Astrocyte (in vitro differentiated cells and primary cell): ENCODE data around the gene ELP4. TPM values are rescaled to one million over a fixed set of nuclear protein-coding genes. Genes with fewer than 3 reads are reported as not detected.

Experiments
- DNase-seq: peaks from one replicate; pipeline ENCODE4 v3.0.0-alpha.2; 2010; ENCODE audit warnings: low read depth
- FAIRE-seq: peaks from 2 replicates; lab custom pipeline; 2011; peaks lifted over from hg19 to GRCh38; lab: Jason Lieb, UNC
- H2AFZ ChIP-seq: 2 replicates; pipeline ENCODE4 v1.6.0; 2012; ENCODE audit warnings: low read depth, low read length, inconsistent platforms
- H3K27ac ChIP-seq: 2 replicates; pipeline ENCODE4 v1.5.1; 2011; ENCODE audit warnings: low read depth, low read length, inconsistent platforms
- H3K27me3 ChIP-seq: 2 replicates; pipeline ENCODE4 v1.6.0; 2011; ENCODE audit warnings: low read length, inconsistent platforms; ENCODE audit not compliant: insufficient read depth
- H3K36me3 ChIP-seq: 2 replicates; pipeline ENCODE4 v1.5.1; 2011; ENCODE audit warnings: low read length, inconsistent platforms; ENCODE audit not compliant: insufficient read depth
- H3K4me1 ChIP-seq: 2 replicates; pipeline ENCODE4 v1.5.1; 2011; ENCODE audit warnings: low read length, inconsistent platforms; ENCODE audit not compliant: insufficient read depth
- H3K4me2 ChIP-seq: 2 replicates; pipeline ENCODE4 v1.6.0; 2012; ENCODE audit warnings: low read length, inconsistent platforms
- H3K4me3 ChIP-seq: 2 replicates; pipeline ENCODE4 v1.5.1; 2011; ENCODE audit warnings: low read depth, mild to moderate bottlenecking, low read length, inconsistent platforms; ENCODE audit not compliant: insufficient read depth
- H3K79me2 ChIP-seq: 2 replicates; pipeline ENCODE4 v1.6.0; 2012; ENCODE audit warnings: mild to moderate bottlenecking, low read length, inconsistent platforms; ENCODE audit not compliant: insufficient read depth
- H3K9ac ChIP-seq: 2 replicates; pipeline ENCODE4 v1.6.0; 2012; ENCODE audit warnings: mild to moderate bottlenecking, low read length, inconsistent platforms
- H3K9me3 ChIP-seq: 2 replicates; pipeline ENCODE4 v1.5.1; 2012; ENCODE audit warnings: low read depth, mild to moderate bottlenecking, low read length, inconsistent platforms; ENCODE audit not compliant: insufficient read depth
- H4K20me1 ChIP-seq: 2 replicates; pipeline ENCODE4 v1.6.0; 2012; ENCODE audit warnings: low read length, inconsistent platforms; ENCODE audit not compliant: insufficient read depth
- H3K27ac Mint-ChIP-seq: one replicate; pipeline ENCODE4 v1.8.0; 2021; ENCODE audit warnings: mild to moderate bottlenecking, mixed read lengths; ENCODE audit not compliant: unreplicated experiment
- H3K27me3 Mint-ChIP-seq: one replicate; pipeline ENCODE4 v1.8.0; 2021; ENCODE audit warnings: low read depth, mixed read lengths; ENCODE audit not compliant: unreplicated experiment
- H3K36me3 Mint-ChIP-seq: one replicate; pipeline ENCODE4 v1.8.0; 2021; ENCODE audit warnings: low read depth, mixed read lengths; ENCODE audit not compliant: unreplicated experiment
- H3K4me1 Mint-ChIP-seq: one replicate; pipeline ENCODE4 v1.8.0; 2021; ENCODE audit warnings: low read depth, mixed read lengths; ENCODE audit not compliant: unreplicated experiment
- H3K4me3 Mint-ChIP-seq: one replicate; pipeline ENCODE4 v1.8.0; 2021; ENCODE audit warnings: mild to moderate bottlenecking, moderate library complexity, mixed read lengths; ENCODE audit not compliant: unreplicated experiment
- H3K9me3 Mint-ChIP-seq: one replicate; pipeline ENCODE4 v1.8.0; 2021; ENCODE audit warnings: mild to moderate bottlenecking, mixed read lengths; ENCODE audit not compliant: unreplicated experiment
- CTCF ChIP-seq: IDR thresholded peaks from 2 replicates; pipeline ENCODE4 v1.5.1; 2011; ENCODE audit warnings: low read depth, mild to moderate bottlenecking, inconsistent platforms, low read length, moderate library complexity; ENCODE audit not compliant: insufficient read depth
- EZH2 ChIP-seq: IDR thresholded peaks from 2 replicates; pipeline ENCODE4 v1.6.1; 2012; ENCODE audit warnings: mild to moderate bottlenecking, low read length, inconsistent platforms; ENCODE audit not compliant: insufficient read depth
- total RNA-seq: library from RNA; stranded (reverse); gene quantifications from 2 replicates; pipeline ENCODE4 v1.2.1, GENCODE V29; 2021

ELP4 gene
- total RNA-seq, 1 donor from 2014 or later = 12.9 TPM

- no peaks in the 10 kb centered on the region for H3K9me3 Mint-ChIP-seq
- FAIRE-seq = peak; percentile 60
These were observed 21.7 kb upstream of the ELP4 start for GRCh38 chr11:31487848-31488247.

GRCh38 chr11:31492320-31492913 lies 17.1 kb upstream of the ELP4 start:
- peaks cover 10% of the 10 kb centered on the region for H3K9me3 Mint-ChIP-seq
- FAIRE-seq = no peak

More at GRCh38 chr11:31487848-31488247, 21.7 kb upstream of the ELP4 start:
- H3K27ac Mint-ChIP-seq = no peak overlapping the region
- H3K4me2 ChIP-seq = no peak overlapping the region
- H2AFZ ChIP-seq = no peak overlapping the region
- no peak overlapping the region for H3K9ac ChIP-seq
- no peak overlapping the region for H3K4me3 Mint-ChIP-seq
- no peaks in the 10 kb centered on the region for H3K36me3 Mint-ChIP-seq
- H3K79me2 ChIP-seq = peaks cover 14% of the 10 kb centered on the region
- no peak overlapping the region for H3K4me3 ChIP-seq
- H3K36me3 ChIP-seq = no peaks in the 10 kb centered on the region
- H3K27me3 ChIP-seq = no peaks in the 10 kb centered on the region
- TF ChIP-seq CTCF = peak; percentile 56
- no peak for TF ChIP-seq EZH2
- no peak overlapping the region for H3K27ac ChIP-seq
- no peaks in the 10 kb centered on the region for H3K4me1 ChIP-seq
- DNase-seq = peak; percentile 52
- peaks cover 10% of the 10 kb centered on the region for H4K20me1 ChIP-seq
- no peaks in the 10 kb centered on the region for H3K9me3 ChIP-seq
- H3K27me3 Mint-ChIP-seq = no peaks in the 10 kb centered on the region
- no peaks in the 10 kb centered on the region for H3K4me1 Mint-ChIP-seq

More at GRCh38 chr11:31492320-31492913, 17.1 kb upstream of the ELP4 start:
- no peak overlapping the region for H3K27ac Mint-ChIP-seq
- H3K4me2 ChIP-seq = no peak overlapping the region
- DNase-seq = peak; percentile 72
- H2AFZ ChIP-seq = no peak overlapping the region
- no peaks in the 10 kb centered on the region for H3K27me3 Mint-ChIP-seq
- no peak overlapping the region for H3K9ac ChIP-seq
- no peaks in the 10 kb centered on the region for H3K9me3 ChIP-seq
- H3K79me2 ChIP-seq = peaks cover 22% of the 10 kb centered on the region
- H3K4me3 Mint-ChIP-seq = no peak overlapping the region
- no peaks in the 10 kb centered on the region for H3K4me1 Mint-ChIP-seq
- no peak overlapping the region for H3K4me3 ChIP-seq
- H3K27me3 ChIP-seq = no peaks in the 10 kb centered on the region
- no peaks in the 10 kb centered on the region for H3K36me3 ChIP-seq
- peaks cover 15% of the 10 kb centered on the region for H3K36me3 Mint-ChIP-seq
- peaks cover 10% of the 10 kb centered on the region for H4K20me1 ChIP-seq
- H3K4me1 ChIP-seq = no peaks in the 10 kb centered on the region
- no peak for TF ChIP-seq EZH2
- TF ChIP-seq CTCF = no peak
- no peak overlapping the region for H3K27ac ChIP-seq
